Stomach (tissue), 9 donors: ENCODE results near the gene LYRM4. TPM values are rescaled to one million over a fixed set of nuclear protein-coding genes. Genes with fewer than 3 reads are reported as not detected.

Source experiments
- DNase-seq, 2 donors: peaks; one replicate each; pipeline versions ENCODE4 v3.0.0 to v3.0.0-alpha.2; 2013 to 2019
- H3K27ac ChIP-seq, 5 donors: fragments of 200-600 bp in 4 of 5; sonication (generic) in 4 of 5; one replicate each; pipeline ENCODE4 v1.5.1; 2013 to 2019; ENCODE audit warnings: mild to moderate bottlenecking in 1 of 5, moderate library complexity in 1 of 5
- H3K27me3 ChIP-seq, 3 donors: fragments of 200-600 bp; sonication (generic); one replicate each; pipeline ENCODE4 v1.5.1; 2017 to 2019; ENCODE audit warnings: mixed run types in 1 of 3
- H3K36me3 ChIP-seq, 4 donors: fragments of 200-600 bp; sonication (generic); 1 replicate in 3 of 4; 2 replicates in 1 of 4; pipeline ENCODE4 v1.5.1; 2016 to 2019
- H3K4me1 ChIP-seq, 4 donors: fragments of 200-600 bp; sonication (generic); one replicate each; pipeline ENCODE4 v1.5.1; 2016 to 2019
- H3K4me3 ChIP-seq, 4 donors: fragments of 200-600 bp; sonication (generic) in 3 of 4; one replicate each; pipeline ENCODE4 v1.5.1; 2016 to 2019; ENCODE audit warnings: mild to moderate bottlenecking in 1 of 4
- H3K9me3 ChIP-seq, 4 donors: fragments of 200-600 bp; sonication (generic); one replicate each; pipeline ENCODE4 v1.5.1; 2016 to 2019
- CTCF ChIP-seq, 7 experiments: fragments of 450-650 bp in 4 of 7; fragments of 200-600 bp in 3 of 7; sonication (generic) in 3 of 7; IDR thresholded peaks; one replicate each; pipeline ENCODE4 v1.5.1; 2016 to 2019; ENCODE audit warnings: antibody characterized with exemption in 7 of 7, control low read depth in 2 of 7, mild to moderate bottlenecking in 1 of 7
- EP300 ChIP-seq: sonication (generic); formaldehyde crosslinking; IDR thresholded peaks from one replicate; pipeline ENCODE4 v1.6.1; 2017; ENCODE audit warnings: antibody characterized with exemption
- POLR2A ChIP-seq, 4 donors: fragments of 450-650 bp; IDR thresholded peaks; one replicate each; pipeline ENCODE4 v1.6.1; 2016; ENCODE audit warnings: antibody characterized with exemption in 4 of 4, control low read depth in 2 of 4, mild to moderate bottlenecking in 1 of 4, moderate library complexity in 1 of 4
- POLR2AphosphoS5 ChIP-seq, 3 donors: sonication (generic); formaldehyde crosslinking; IDR thresholded peaks; one replicate each; pipeline ENCODE4 v1.6.1; 2016; ENCODE audit warnings: antibody characterized with exemption in 3 of 3
- WGBS, 5 donors: extraction: QIAGEN DNeasy Blood & Tissue Kit in 3 of 5; methylation state at CpG; one replicate each; pipeline versions ENCODE4 v1.1.5 to v1.1.7; 2013 to 2018; 5-methylcytosine and 5-hydroxymethylcytosine counted together
- intact Hi-C: fragments of 100-400 bp; cut with DNase I; formaldehyde crosslinking; loops from one replicate; pipeline ENCODE4 v1.15.1; 2023; ENCODE audit warnings: low total_unique reads
- polyA plus RNA-seq, 3 donors: library from polyadenylated mRNA; stranded (reverse); fragments of 200-250 nt; gene quantifications; one replicate each; pipeline ENCODE4 v1.2.3, GENCODE V29; 2013
- total RNA-seq, 5 donors: library from RNA; depleted of rRNA; stranded (reverse); fragments of >200 nt; gene quantifications; one replicate each; pipeline versions ENCODE4 v1.1.0 to v1.2.3, GENCODE V29; 2014 to 2016
- donor health status: healthy with polysubstance abuse.
- donor health status: Bipolar disorder and iron deficiency.
- donor health status: healthy.

The LYRM4 gene
- total and polyA plus RNA-seq, 8 donors, result 0.58 to 31.4 (median 18.5) TPM; not detected in 1

- Histone ChIP-seq H3K27me3 (no peaks in the 10 kb centered on the region), H3K27ac (no peak overlapping the region), H3K4me1 (peaks cover 0 to 9% (median 1%) of the 10 kb centered on the region in 4 donors), H3K4me3 (no peak overlapping the region), H3K9me3 (no peaks in the 10 kb centered on the region), H3K36me3 (no peaks in the 10 kb centered on the region)
- DNase-seq, result no peak
- no peak for TF ChIP-seq POLR2A (IDR thresholded peaks at IDR 0.05)
- no peak for TF ChIP-seq POLR2AphosphoS5 (IDR thresholded peaks at IDR 0.05)
- no peak for TF ChIP-seq EP300
- TF ChIP-seq CTCF (IDR thresholded peaks at IDR 0.05), result no peak
- intact Hi-C loops, result loop anchor here (10.0 kb wide), 2 partner anchors 163 to 1403 kb away; no protein-coding TSS in a partner anchor
- 94 to 100% (median 98%) methylated on average over 4 of the region's 4 CpGs for WGBS, 5 donors
Observed at GRCh38 chr6:5142131-5142530, 118.6 kb downstream of the LYRM4 start.

GRCh38 chr6:5141046-5141445 is 119.7 kb downstream of the LYRM4 start:
- Histone ChIP-seq H3K36me3 (no peaks in the 10 kb centered on the region), H3K4me1 (peaks cover 0 to 9% (median 1%) of the 10 kb centered on the region in 4 donors), H3K9me3 (no peaks in the 10 kb centered on the region), H3K27ac (no peak overlapping the region), H3K4me3 (no peak overlapping the region), H3K27me3 (no peaks in the 10 kb centered on the region)
- TF ChIP-seq POLR2AphosphoS5 (IDR thresholded peaks at IDR 0.05), result no peak
- TF ChIP-seq EP300, result no peak
- TF ChIP-seq POLR2A (IDR thresholded peaks at IDR 0.05), result no peak
- TF ChIP-seq CTCF (IDR thresholded peaks at IDR 0.05), result no peak
- WGBS, 5 donors, result 89 to 94% (median 94%) methylated on average over 3 of the region's 3 CpGs
- DNase-seq, result no peak
- intact Hi-C loops, result loop anchor here (10.0 kb wide), 2 partner anchors 164 to 1404 kb away; no protein-coding TSS in a partner anchor

GRCh38 chr6:5139828-5140771 is 120.7 kb downstream of the LYRM4 start:
- no peak overlapping the region for H3K27ac ChIP-seq
- H3K9me3 ChIP-seq, result no peaks in the 10 kb centered on the region
- TF ChIP-seq CTCF (IDR thresholded peaks at IDR 0.05) (no peak), POLR2AphosphoS5 (IDR thresholded peaks at IDR 0.05) (no peak), POLR2A (IDR thresholded peaks at IDR 0.05) (no peak), EP300 (no peak)
- intact Hi-C loops, result loop anchor here (10.0 kb wide), 2 partner anchors 165 to 1405 kb away; no protein-coding TSS in a partner anchor
- no peaks in the 10 kb centered on the region for H3K27me3 ChIP-seq
- peaks cover 0 to 9% (median 1%) of the 10 kb centered on the region in 4 donors for H3K4me1 ChIP-seq
- no peak for DNase-seq
- 80 to 86% (median 83%) methylated on average over 10 to 12 of the region's 12 CpGs for WGBS, 5 donors
- peak overlapping the region in 1 of 4 donors; percentile 10 for H3K4me3 ChIP-seq
- H3K36me3 ChIP-seq, result no peaks in the 10 kb centered on the region

- WGBS, 5 donors, result 67 to 79% (median 71%) methylated on average over 13 of the region's 13 CpGs
- TF ChIP-seq CTCF (IDR thresholded peaks at IDR 0.05) (no peak), POLR2A (IDR thresholded peaks at IDR 0.05) (no peak), POLR2AphosphoS5 (IDR thresholded peaks at IDR 0.05) (no peak), EP300 (no peak)
- Histone ChIP-seq H3K36me3 (no peaks in the 10 kb centered on the region), H3K27ac (no peak overlapping the region), H3K4me1 (peaks cover 0 to 9% (median 1%) of the 10 kb centered on the region in 4 donors), H3K4me3 (no peak overlapping the region), H3K27me3 (no peaks in the 10 kb centered on the region), H3K9me3 (no peaks in the 10 kb centered on the region)
- intact Hi-C loops, result no loop called here
- no peak for DNase-seq
Observed at GRCh38 chr6:5138995-5139827, 121.5 kb downstream of the LYRM4 start.
